Osteoblast (primary cell): ENCODE measurements around the gene DLG2. TPM values are rescaled to one million over a fixed set of nuclear protein-coding genes. Genes with fewer than 3 reads are reported as not detected.

Experiments used
- DNase-seq: peaks from one replicate; pipeline ENCODE4 v3.0.0; 2011; ENCODE audit warnings: low spot score, mixed read lengths; ENCODE audit not compliant: insufficient read length; ENCODE audit errors: missing footprints
- H2AFZ ChIP-seq: 2 replicates; pipeline ENCODE4 v1.6.0; 2011; ENCODE audit warnings: mild to moderate bottlenecking, low read length
- H3K27ac ChIP-seq: 2 replicates; pipeline ENCODE4 v1.5.1; 2011; ENCODE audit warnings: mild to moderate bottlenecking, low read depth, low read length, moderate library complexity
- H3K27me3 ChIP-seq: 2 replicates; pipeline ENCODE4 v1.6.0; 2012; ENCODE audit warnings: mild to moderate bottlenecking, control low read depth, inconsistent platforms, low read length, moderate library complexity; ENCODE audit not compliant: insufficient read depth
- H3K36me3 ChIP-seq: 2 replicates; pipeline ENCODE4 v1.5.1; 2011; ENCODE audit warnings: mild to moderate bottlenecking, low read length, control low read depth, moderate library complexity; ENCODE audit not compliant: insufficient read depth
- H3K4me1 ChIP-seq: 2 replicates; pipeline ENCODE4 v1.5.1; 2011; ENCODE audit warnings: mild to moderate bottlenecking, low read length, control low read depth, moderate library complexity; ENCODE audit not compliant: insufficient read depth
- H3K4me2 ChIP-seq: 2 replicates; pipeline ENCODE4 v1.6.0; 2011; ENCODE audit warnings: mild to moderate bottlenecking, low read length; ENCODE audit not compliant: insufficient read depth
- H3K4me3 ChIP-seq: fragments of 200-600 bp; sonication (generic); 3 replicates; pipeline ENCODE4 v1.5.1; 2012; ENCODE audit warnings: mild to moderate bottlenecking, low read length, inconsistent platforms; ENCODE audit not compliant: insufficient read depth
- H3K79me2 ChIP-seq: 2 replicates; pipeline ENCODE4 v1.6.0; 2012; ENCODE audit warnings: mild to moderate bottlenecking, low read length, control low read depth, inconsistent platforms; ENCODE audit not compliant: insufficient read depth
- H3K9me3 ChIP-seq: 2 replicates; pipeline ENCODE4 v1.5.1; 2011; ENCODE audit warnings: low read depth, low read length, control low read depth
- H4K20me1 ChIP-seq: 2 replicates; pipeline ENCODE4 v1.6.0; 2012; ENCODE audit warnings: mild to moderate bottlenecking, low read length, control low read depth; ENCODE audit not compliant: insufficient read depth
- CTCF ChIP-seq: IDR thresholded peaks from 2 replicates; pipeline ENCODE4 v1.5.1; 2011; ENCODE audit warnings: mild to moderate bottlenecking, low read depth, low read length, moderate library complexity; ENCODE audit errors: extremely low read depth
- total RNA-seq: library from RNA; depleted of rRNA; stranded (reverse); fragments of >200 nt; gene quantifications from 2 replicates; pipeline ENCODE4 v1.2.3, GENCODE V29; 2012

DLG2 gene
- total RNA-seq, 1 donor: 3.3 TPM

- no peak overlapping the region for H2AFZ ChIP-seq
- H3K27ac ChIP-seq: no peak overlapping the region
- H3K9me3 ChIP-seq: no peaks in the 10 kb centered on the region
- no peak for DNase-seq
- H3K79me2 ChIP-seq: no peaks in the 10 kb centered on the region
- no peaks in the 10 kb centered on the region for H3K36me3 ChIP-seq
- no peak overlapping the region for H3K4me3 ChIP-seq
- no peaks in the 10 kb centered on the region for H4K20me1 ChIP-seq
- no peak for TF ChIP-seq CTCF
- no peaks in the 10 kb centered on the region for H3K27me3 ChIP-seq
- H3K4me2 ChIP-seq: no peak overlapping the region
- no peaks in the 10 kb centered on the region for H3K4me1 ChIP-seq
Measured at GRCh38 chr11:84645988-84646694, 981.0 kb downstream of the DLG2 start.

GRCh38 chr11:84642500-84642899 lies 984.6 kb downstream of the DLG2 start:
- Histone ChIP-seq H3K4me2 (no peak overlapping the region), H3K4me1 (no peaks in the 10 kb centered on the region), H3K27ac (no peak overlapping the region), H2AFZ (no peak overlapping the region), H4K20me1 (no peaks in the 10 kb centered on the region), H3K36me3 (no peaks in the 10 kb centered on the region), H3K4me3 (no peak overlapping the region), H3K79me2 (no peaks in the 10 kb centered on the region), H3K9me3 (no peaks in the 10 kb centered on the region), H3K27me3 (no peaks in the 10 kb centered on the region)
- no peak for TF ChIP-seq CTCF
- no peak for DNase-seq

GRCh38 chr11:84634309-84634708 lies 992.8 kb downstream of the DLG2 start:
- no peak for TF ChIP-seq CTCF
- Histone ChIP-seq H3K4me1 (no peaks in the 10 kb centered on the region), H3K36me3 (no peaks in the 10 kb centered on the region), H2AFZ (no peak overlapping the region), H3K9me3 (no peaks in the 10 kb centered on the region), H4K20me1 (no peaks in the 10 kb centered on the region), H3K79me2 (no peaks in the 10 kb centered on the region), H3K4me2 (no peak overlapping the region), H3K27me3 (no peaks in the 10 kb centered on the region), H3K27ac (no peak overlapping the region), H3K4me3 (no peak overlapping the region)
- DNase-seq: no peak

GRCh38 chr11:84628871-84629620 lies 998.1 kb downstream of the DLG2 start:
- Histone ChIP-seq H3K4me3 (no peak overlapping the region), H3K4me2 (no peak overlapping the region), H3K4me1 (no peaks in the 10 kb centered on the region), H3K27ac (no peak overlapping the region), H3K79me2 (no peaks in the 10 kb centered on the region), H3K27me3 (no peaks in the 10 kb centered on the region), H4K20me1 (no peaks in the 10 kb centered on the region), H3K36me3 (no peaks in the 10 kb centered on the region), H3K9me3 (no peaks in the 10 kb centered on the region), H2AFZ (no peak overlapping the region)
- no peak for DNase-seq
- no peak for TF ChIP-seq CTCF
